Body of pancreas (tissue), 4 donors: Measurements from ENCODE around the gene NDC80.

Source experiments
- CTCF ChIP-seq, 7 experiments: fragments of 450-650 bp in 4 of 7; fragments of 200-600 bp in 3 of 7; sonication (generic) in 3 of 7; IDR thresholded peaks; one replicate each; pipeline ENCODE4 v1.5.1; 2016 to 2019; ENCODE audit warnings: antibody characterized with exemption in 7 of 7
- POLR2A ChIP-seq, 3 donors: fragments of 450-650 bp; IDR thresholded peaks; one replicate each; pipeline ENCODE4 v1.6.1; 2016; ENCODE audit warnings: antibody characterized with exemption in 3 of 3, mild to moderate bottlenecking in 2 of 3

GRCh38 chr18:2655178-2655953 lies 84.0 kb downstream of the NDC80 start, which contains the start of gene SMCHD1:
- TF ChIP-seq CTCF (IDR thresholded peaks at IDR 0.05) (no peak), POLR2A (IDR thresholded peaks at IDR 0.05) (peak; percentile 88 to 94 (median 91))
